ENCODE data around the gene MACROD2.
"Not testable (repeated sequence)": the region's sequence is repeated elsewhere in the genome, so short reads cannot be mapped to it uniquely, and the experiment has no call there.

MACROD2 gene

GRCh38 chr20:15756002-15756753 lies 1760.9 kb downstream of the MACROD2 start:
- DNase-seq (ENCODE audit: low spot score) (no peak), FAIRE-seq (no peak)

- DNase-seq (ENCODE audit: low spot score), result no peak
- no peak for FAIRE-seq
Measured at GRCh38 chr20:15756754-15757115, 1761.4 kb downstream of the MACROD2 start.

GRCh38 chr20:15759594-15759993 lies 1764.3 kb downstream of the MACROD2 start:
- FAIRE-seq, result no peak
- no peak for DNase-seq (ENCODE audit: low spot score)

GRCh38 chr20:15760001-15760621 lies 1764.8 kb downstream of the MACROD2 start:
- DNase-seq (ENCODE audit: low spot score) (no peak), FAIRE-seq (no peak)

- FAIRE-seq (no peak), DNase-seq (ENCODE audit: low spot score) (no peak)
Measured at GRCh38 chr20:15763366-15763765, 1768.0 kb downstream of the MACROD2 start.

- DNase-seq (ENCODE audit: low spot score) (no peak), FAIRE-seq (no peak)
Measured at GRCh38 chr20:15767586-15767985, 1772.3 kb downstream of the MACROD2 start.

GRCh38 chr20:15767999-15768741 lies 1772.9 kb downstream of the MACROD2 start:
- no peak for DNase-seq (ENCODE audit: low spot score)
- FAIRE-seq, result no peak

GRCh38 chr20:15772826-15773225 lies 1777.5 kb downstream of the MACROD2 start:
- DNase-seq (ENCODE audit: low spot score) (no peak), FAIRE-seq (no peak)

GRCh38 chr20:15774926-15775325 lies 1779.6 kb downstream of the MACROD2 start:
- FAIRE-seq, result no peak
- no peak for DNase-seq (ENCODE audit: low spot score)

- DNase-seq (ENCODE audit: low spot score) (no peak), FAIRE-seq (no peak)
Measured at GRCh38 chr20:15776770-15777466, 1781.6 kb downstream of the MACROD2 start.

- DNase-seq (ENCODE audit: low spot score) (no peak), FAIRE-seq (no peak)
Measured at GRCh38 chr20:15784020-15784419, 1788.7 kb downstream of the MACROD2 start.

- DNase-seq (ENCODE audit: low spot score) (no peak), FAIRE-seq (no peak)
Measured at GRCh38 chr20:15789079-15789478, 1793.8 kb downstream of the MACROD2 start.

- FAIRE-seq, result no peak
- DNase-seq (ENCODE audit: low spot score), result no peak
Measured at GRCh38 chr20:15792855-15793254, 1797.5 kb downstream of the MACROD2 start.

GRCh38 chr20:15794409-15794808 lies 1799.1 kb downstream of the MACROD2 start:
- FAIRE-seq (no peak), DNase-seq (ENCODE audit: low spot score) (no peak)

GRCh38 chr20:15795305-15796019 lies 1800.1 kb downstream of the MACROD2 start:
- FAIRE-seq (no peak), DNase-seq (ENCODE audit: low spot score) (no peak)

- FAIRE-seq (no peak), DNase-seq (ENCODE audit: low spot score) (no peak)
Measured at GRCh38 chr20:15799871-15800270, 1804.6 kb downstream of the MACROD2 start.

GRCh38 chr20:15802020-15802419 lies 1806.7 kb downstream of the MACROD2 start:
- FAIRE-seq (no peak), DNase-seq (ENCODE audit: low spot score) (no peak)

- FAIRE-seq, result no peak
- DNase-seq (ENCODE audit: low spot score), result no peak
Measured at GRCh38 chr20:15805154-15805553, 1809.8 kb downstream of the MACROD2 start.

GRCh38 chr20:15806105-15806504 lies 1810.8 kb downstream of the MACROD2 start:
- DNase-seq (ENCODE audit: low spot score) (no peak), FAIRE-seq (no peak)

GRCh38 chr20:15807271-15807670 lies 1812.0 kb downstream of the MACROD2 start:
- FAIRE-seq, result no peak
- no peak for DNase-seq (ENCODE audit: low spot score)

- DNase-seq (ENCODE audit: low spot score); FAIRE-seq: not testable (repeated sequence)
Measured at GRCh38 chr20:15807771-15808170, 1812.5 kb downstream of the MACROD2 start.
